Measurements from ENCODE around the gene PCDH9. TPM values are rescaled to one million over a fixed set of nuclear protein-coding genes. Genes with fewer than 3 reads are reported as not detected.

PCDH9 gene
- total and polyA plus RNA-seq, 8 donors, result 0.46 to 3.8 (median 1.5) TPM

- Histone ChIP-seq H3K9me3 (no peaks in the 10 kb centered on the region), H3K36me3 (no peaks in the 10 kb centered on the region), H3K27me3 (no peaks in the 10 kb centered on the region), H3K4me1 (no peaks in the 10 kb centered on the region), H3K4me3 (no peak overlapping the region), H3K27ac (no peak overlapping the region)
- WGBS, 2 donors, result 42 to 49% methylated on average over 3 of the region's 3 CpGs
- DNase-seq (no peak), FAIRE-seq (no peak), ATAC-seq (no peak)
- intact Hi-C loops (cut with DNase I), result no loop called here
- TF ChIP-seq, protein P1, sequence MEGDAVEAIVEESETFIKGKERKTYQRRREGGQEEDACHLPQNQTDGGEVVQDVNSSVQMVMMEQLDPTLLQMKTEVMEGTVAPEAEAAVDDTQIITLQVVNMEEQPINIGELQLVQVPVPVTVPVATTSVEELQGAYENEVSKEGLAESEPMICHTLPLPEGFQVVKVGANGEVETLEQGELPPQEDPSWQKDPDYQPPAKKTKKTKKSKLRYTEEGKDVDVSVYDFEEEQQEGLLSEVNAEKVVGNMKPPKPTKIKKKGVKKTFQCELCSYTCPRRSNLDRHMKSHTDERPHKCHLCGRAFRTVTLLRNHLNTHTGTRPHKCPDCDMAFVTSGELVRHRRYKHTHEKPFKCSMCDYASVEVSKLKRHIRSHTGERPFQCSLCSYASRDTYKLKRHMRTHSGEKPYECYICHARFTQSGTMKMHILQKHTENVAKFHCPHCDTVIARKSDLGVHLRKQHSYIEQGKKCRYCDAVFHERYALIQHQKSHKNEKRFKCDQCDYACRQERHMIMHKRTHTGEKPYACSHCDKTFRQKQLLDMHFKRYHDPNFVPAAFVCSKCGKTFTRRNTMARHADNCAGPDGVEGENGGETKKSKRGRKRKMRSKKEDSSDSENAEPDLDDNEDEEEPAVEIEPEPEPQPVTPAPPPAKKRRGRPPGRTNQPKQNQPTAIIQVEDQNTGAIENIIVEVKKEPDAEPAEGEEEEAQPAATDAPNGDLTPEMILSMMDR (IDR thresholded peaks at IDR 0.05), result no peak
Observed at GRCh38 chr13:66425741-66426140, 804.4 kb downstream of the PCDH9 start.

- Histone ChIP-seq H3K27me3 (no peaks in the 10 kb centered on the region), H3K9me3 (no peaks in the 10 kb centered on the region), H3K4me1 (no peaks in the 10 kb centered on the region), H3K27ac (no peak overlapping the region), H3K36me3 (no peaks in the 10 kb centered on the region), H3K4me3 (no peak overlapping the region)
- TF ChIP-seq, protein P1 (IDR thresholded peaks at IDR 0.05), result no peak
- 46 to 50% methylated on average over 2 of the region's 2 CpGs for WGBS, 2 donors
- intact Hi-C loops (cut with DNase I), result no loop called here
- FAIRE-seq (no peak), ATAC-seq (no peak), DNase-seq (no peak)
Observed at GRCh38 chr13:66424422-66424821, 805.7 kb downstream of the PCDH9 start.

GRCh38 chr13:66415444-66415843 is 814.7 kb downstream of the PCDH9 start:
- intact Hi-C loops (cut with DNase I), result no loop called here
- FAIRE-seq (no peak), DNase-seq (no peak), ATAC-seq (no peak)
- Histone ChIP-seq H3K9me3 (no peaks in the 10 kb centered on the region), H3K4me1 (no peaks in the 10 kb centered on the region), H3K27ac (no peak overlapping the region), H3K4me3 (no peak overlapping the region), H3K36me3 (no peaks in the 10 kb centered on the region), H3K27me3 (peaks cover 0 to 30% (median 2%) of the 10 kb centered on the region in 4 donors)
- 38 to 52% methylated on average over 2 of the region's 2 CpGs for WGBS, 2 donors
- TF ChIP-seq, protein P1 (IDR thresholded peaks at IDR 0.05), result no peak

DNA sequence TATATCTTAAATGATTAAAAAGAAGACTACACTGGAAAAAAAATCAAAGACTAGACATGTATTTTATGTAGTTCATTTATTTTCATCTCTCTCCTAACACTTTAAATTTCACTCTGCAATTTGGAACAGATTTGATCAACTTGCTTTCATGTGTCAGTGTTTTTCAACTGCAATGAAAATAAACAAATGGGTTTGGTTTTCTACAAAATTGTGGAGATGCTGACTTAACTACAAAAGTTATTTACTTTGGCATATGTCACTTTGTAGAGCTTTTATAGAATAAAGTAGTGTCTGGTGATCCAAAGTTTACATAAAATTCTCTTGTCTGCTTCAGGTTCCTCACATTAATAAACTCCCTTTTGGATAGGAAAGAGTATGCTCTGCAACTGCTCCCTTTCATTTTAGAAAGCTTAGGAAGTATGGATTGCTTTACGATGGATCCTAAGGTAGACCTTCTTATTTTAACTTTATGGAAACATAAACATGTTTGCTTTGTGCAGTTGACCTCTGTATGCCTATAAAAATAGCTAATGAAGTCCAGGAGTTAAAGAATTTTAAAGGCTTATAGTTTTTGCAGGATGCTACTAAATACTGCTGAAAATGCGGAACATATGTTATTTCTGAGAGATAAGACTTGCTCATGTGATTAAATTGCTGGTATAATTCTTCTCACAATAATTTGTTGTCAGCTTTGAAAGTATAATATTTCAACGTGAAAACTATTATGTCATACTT is 815.9 kb downstream of the PCDH9 start:
- peaks cover 0 to 30% (median 2%) of the 10 kb centered on the region in 4 donors for H3K27me3 ChIP-seq
- H3K9me3 ChIP-seq, result no peaks in the 10 kb centered on the region
- intact Hi-C loops (cut with DNase I), result no loop called here
- FAIRE-seq (no peak), DNase-seq (no peak), ATAC-seq (no peak)
- H3K36me3 ChIP-seq, result no peaks in the 10 kb centered on the region
- H3K4me3 ChIP-seq, result no peak overlapping the region
- H3K27ac ChIP-seq, result no peak overlapping the region
- TF ChIP-seq, protein P1 (IDR thresholded peaks at IDR 0.05), result no peak
- WGBS, 2 donors, result 59 to 77% methylated on average over 3 of the region's 3 CpGs
- no peaks in the 10 kb centered on the region for H3K4me1 ChIP-seq

DNA sequence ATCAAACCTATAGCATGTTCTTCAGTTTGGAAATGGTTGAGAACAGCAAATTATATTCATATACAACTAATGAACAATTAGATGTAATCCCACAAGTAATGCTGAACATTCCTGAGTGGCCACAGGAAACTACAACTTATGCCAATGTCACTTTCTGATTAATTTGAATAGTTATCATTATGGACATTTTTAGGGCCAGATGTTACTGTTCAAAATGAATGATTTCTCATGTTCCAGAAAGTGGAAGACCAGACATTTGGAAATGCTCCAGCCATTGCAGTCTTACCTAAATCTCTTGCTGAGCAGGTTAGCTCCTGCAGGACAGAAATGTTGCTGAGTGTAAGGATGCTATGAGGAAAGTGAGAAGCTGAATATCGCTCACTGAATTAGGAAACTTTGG is 819.8 kb downstream of the PCDH9 start:
- no peak for ATAC-seq
- H3K9me3 ChIP-seq, result no peaks in the 10 kb centered on the region
- FAIRE-seq, result no peak
- no peak for DNase-seq
- H3K4me3 ChIP-seq, result no peak overlapping the region
- H3K36me3 ChIP-seq, result no peaks in the 10 kb centered on the region
- H3K27me3 ChIP-seq, result peaks cover 0 to 27% (median 0%) of the 10 kb centered on the region in 4 donors
- H3K27ac ChIP-seq, result no peak overlapping the region
- H3K4me1 ChIP-seq, result no peaks in the 10 kb centered on the region
- WGBS, 2 donors, result 79 to 86% methylated on average over 1 of the region's 1 CpG
- intact Hi-C loops (cut with DNase I), result no loop called here
- TF ChIP-seq, protein P1 (IDR thresholded peaks at IDR 0.05), result no peak
